ENCODE measurements around the gene MRPL38. TPM values are rescaled to one million over a fixed set of nuclear protein-coding genes. Genes with fewer than 3 reads are reported as not detected.

MRPL38 gene
- total RNA-seq, 2 donors from 2014 or later, result 47.7 to 77.8 TPM

- intact Hi-C loops (cut with DNase I), result no loop called here
- ATAC-seq (no peak), DNase-seq (no peak)
- 69 to 82% methylated on average over 22 of the region's 22 CpGs for WGBS, 2 donors
- Histone ChIP-seq H3K27ac (peak overlapping the region in 1 of 4 donors; percentile 97), H3K27me3 (no peaks in the 10 kb centered on the region), H3K4me3 (no peak overlapping the region), H3K36me3 (replicated peaks in 1 of 2; ENCODE audit: insufficient read depth in 1 of 2, low read depth in 2 of 2) (peaks cover 0 to 8% of the 10 kb centered on the region in 2 donors), H3K9me3 (no peaks in the 10 kb centered on the region), H3K4me1 (peaks cover 29% of the 10 kb centered on the region)
- no peak for TF ChIP-seq POLR2A (IDR thresholded peaks at IDR 0.05)
- TF ChIP-seq, protein P1, sequence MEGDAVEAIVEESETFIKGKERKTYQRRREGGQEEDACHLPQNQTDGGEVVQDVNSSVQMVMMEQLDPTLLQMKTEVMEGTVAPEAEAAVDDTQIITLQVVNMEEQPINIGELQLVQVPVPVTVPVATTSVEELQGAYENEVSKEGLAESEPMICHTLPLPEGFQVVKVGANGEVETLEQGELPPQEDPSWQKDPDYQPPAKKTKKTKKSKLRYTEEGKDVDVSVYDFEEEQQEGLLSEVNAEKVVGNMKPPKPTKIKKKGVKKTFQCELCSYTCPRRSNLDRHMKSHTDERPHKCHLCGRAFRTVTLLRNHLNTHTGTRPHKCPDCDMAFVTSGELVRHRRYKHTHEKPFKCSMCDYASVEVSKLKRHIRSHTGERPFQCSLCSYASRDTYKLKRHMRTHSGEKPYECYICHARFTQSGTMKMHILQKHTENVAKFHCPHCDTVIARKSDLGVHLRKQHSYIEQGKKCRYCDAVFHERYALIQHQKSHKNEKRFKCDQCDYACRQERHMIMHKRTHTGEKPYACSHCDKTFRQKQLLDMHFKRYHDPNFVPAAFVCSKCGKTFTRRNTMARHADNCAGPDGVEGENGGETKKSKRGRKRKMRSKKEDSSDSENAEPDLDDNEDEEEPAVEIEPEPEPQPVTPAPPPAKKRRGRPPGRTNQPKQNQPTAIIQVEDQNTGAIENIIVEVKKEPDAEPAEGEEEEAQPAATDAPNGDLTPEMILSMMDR (IDR thresholded peaks at IDR 0.05), result no peak
Measured at GRCh38 chr17:75894049-75894733, 10.5 kb downstream of the MRPL38 start.

DNA sequence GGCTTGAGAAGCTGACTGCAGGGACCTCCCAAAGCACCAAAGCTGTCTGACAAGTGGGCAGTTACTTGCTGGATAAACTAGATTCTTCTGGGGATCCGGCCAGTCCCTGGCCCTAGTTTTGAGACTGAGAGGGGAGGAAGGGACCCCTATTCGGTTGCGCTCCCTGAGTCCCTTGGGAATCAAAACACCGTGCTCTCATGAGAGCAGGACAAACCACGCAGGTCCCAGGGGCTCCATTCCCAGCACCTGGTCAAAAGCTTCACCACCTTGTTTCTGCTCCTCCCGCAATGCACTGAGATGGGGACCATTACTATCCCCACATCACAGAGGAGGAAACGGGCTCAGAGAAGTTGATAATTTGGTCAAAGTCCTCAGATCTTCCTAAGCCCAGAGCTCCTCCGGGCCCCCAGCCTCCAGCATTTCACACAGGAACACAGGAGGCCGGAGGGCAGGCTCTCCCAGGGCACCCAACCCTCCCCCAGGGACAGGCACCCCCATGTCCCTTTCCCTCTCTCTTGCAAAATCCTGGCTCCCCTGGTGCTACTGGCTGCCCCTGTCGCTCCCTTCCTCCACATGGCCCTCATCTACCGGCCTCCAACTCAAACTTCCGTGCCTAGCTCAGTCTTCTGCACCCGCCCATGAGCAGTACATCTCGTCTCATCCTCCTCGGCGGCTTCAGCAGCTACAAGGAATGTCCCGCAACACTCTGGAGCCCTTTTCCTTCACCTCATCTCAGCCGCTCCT, 11.2 kb downstream of the MRPL38 start:
- Histone ChIP-seq H3K4me3 (no peak overlapping the region), H3K27me3 (no peaks in the 10 kb centered on the region), H3K9me3 (no peaks in the 10 kb centered on the region), H3K27ac (no peak overlapping the region), H3K4me1 (peaks cover 29% of the 10 kb centered on the region), H3K36me3 (replicated peaks in 1 of 2; ENCODE audit: insufficient read depth in 1 of 2, low read depth in 2 of 2) (peaks cover 0 to 3% of the 10 kb centered on the region in 2 donors)
- TF ChIP-seq, protein P1 (IDR thresholded peaks at IDR 0.05), result no peak
- TF ChIP-seq POLR2A (IDR thresholded peaks at IDR 0.05), result no peak
- WGBS, 2 donors, result 88 to 90% methylated on average over 13 to 18 of the region's 18 CpGs
- ATAC-seq, result no peak
- intact Hi-C loops (cut with DNase I), result no loop called here
- DNase-seq, result no peak

GRCh38 chr17:75892556-75893224, 12.0 kb downstream of the MRPL38 start:
- intact Hi-C loops (cut with DNase I), result no loop called here
- TF ChIP-seq POLR2A (IDR thresholded peaks at IDR 0.05), result no peak
- TF ChIP-seq, protein P1 (IDR thresholded peaks at IDR 0.05), result no peak
- Histone ChIP-seq H3K27ac (no peak overlapping the region), H3K36me3 (replicated peaks in 1 of 2; ENCODE audit: insufficient read depth in 1 of 2, low read depth in 2 of 2) (peaks cover 0 to 3% of the 10 kb centered on the region in 2 donors), H3K27me3 (no peaks in the 10 kb centered on the region), H3K4me1 (peaks cover 29% of the 10 kb centered on the region), H3K9me3 (no peaks in the 10 kb centered on the region), H3K4me3 (no peak overlapping the region)
- no peak for DNase-seq
- no peak for ATAC-seq
- WGBS, 2 donors, result 90 to 92% methylated on average over 5 to 14 of the region's 16 CpGs

DNA sequence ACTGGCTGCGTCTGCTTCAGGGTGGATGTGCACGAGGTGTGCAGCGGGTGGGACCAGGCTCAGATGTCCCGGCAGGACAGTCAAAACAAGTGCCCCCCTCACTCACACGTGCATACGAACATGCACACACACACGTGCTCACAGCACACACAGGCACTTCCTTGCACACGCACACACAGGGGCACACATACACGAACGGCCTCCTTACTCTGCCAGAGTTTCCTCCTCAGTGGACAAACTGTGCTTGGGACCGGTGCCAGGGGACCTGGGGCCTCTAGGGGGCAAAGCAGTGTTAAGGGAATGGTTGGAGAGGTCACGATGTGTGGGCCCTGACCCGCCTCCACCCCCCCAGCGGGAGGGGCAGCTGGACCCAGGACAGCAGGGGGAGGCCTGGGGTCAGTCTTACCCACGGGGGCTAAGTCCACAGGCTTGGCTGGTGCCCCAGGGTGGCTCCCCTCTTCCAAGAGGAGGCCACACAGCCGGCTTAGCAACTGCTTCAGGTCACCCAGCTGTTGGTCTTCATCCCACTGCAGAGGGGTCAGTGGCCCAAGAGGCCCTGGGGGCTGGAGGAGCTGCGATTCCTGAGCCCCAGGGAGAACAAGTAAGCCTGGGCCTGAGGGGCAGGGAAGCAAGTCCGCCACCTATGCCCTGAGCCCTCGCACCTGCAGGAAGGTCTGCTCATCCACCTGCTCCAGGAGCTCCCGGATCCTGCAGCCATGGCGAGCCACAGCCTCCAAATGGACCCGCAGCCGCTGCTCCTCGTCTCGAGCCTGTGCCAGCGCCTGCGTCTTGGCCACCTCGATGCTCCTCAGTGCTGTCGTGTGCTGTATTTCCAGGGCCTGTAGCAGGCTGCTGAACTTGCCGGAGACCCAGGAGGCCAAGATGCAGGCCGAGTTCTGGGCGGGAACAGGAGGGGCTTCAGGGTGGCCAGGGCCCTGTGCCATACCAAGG, 12.8 kb downstream of the MRPL38 start:
- WGBS, 2 donors, result 89 to 91% methylated on average over 24 to 32 of the region's 32 CpGs
- no peak for ATAC-seq
- H3K4me1 ChIP-seq, result peaks cover 23% of the 10 kb centered on the region
- TF ChIP-seq POLR2A (IDR thresholded peaks at IDR 0.05), result no peak
- TF ChIP-seq, protein P1 (IDR thresholded peaks at IDR 0.05), result no peak
- no peak overlapping the region for H3K27ac ChIP-seq
- no peak for DNase-seq
- H3K36me3 ChIP-seq (replicated peaks in 1 of 2; ENCODE audit: insufficient read depth in 1 of 2, low read depth in 2 of 2), result peaks cover 0 to 3% of the 10 kb centered on the region in 2 donors
- H3K27me3 ChIP-seq, result no peaks in the 10 kb centered on the region
- intact Hi-C loops (cut with DNase I), result no loop called here
- H3K9me3 ChIP-seq, result no peaks in the 10 kb centered on the region
- H3K4me3 ChIP-seq, result no peak overlapping the region
